ENCODE measurements around the gene KRT79. TPM values are rescaled to one million over a fixed set of nuclear protein-coding genes. Genes with fewer than 3 reads are reported as not detected.

The KRT79 gene
- total RNA-seq, 4 donors from 2014 or later, result not detected

DNA sequence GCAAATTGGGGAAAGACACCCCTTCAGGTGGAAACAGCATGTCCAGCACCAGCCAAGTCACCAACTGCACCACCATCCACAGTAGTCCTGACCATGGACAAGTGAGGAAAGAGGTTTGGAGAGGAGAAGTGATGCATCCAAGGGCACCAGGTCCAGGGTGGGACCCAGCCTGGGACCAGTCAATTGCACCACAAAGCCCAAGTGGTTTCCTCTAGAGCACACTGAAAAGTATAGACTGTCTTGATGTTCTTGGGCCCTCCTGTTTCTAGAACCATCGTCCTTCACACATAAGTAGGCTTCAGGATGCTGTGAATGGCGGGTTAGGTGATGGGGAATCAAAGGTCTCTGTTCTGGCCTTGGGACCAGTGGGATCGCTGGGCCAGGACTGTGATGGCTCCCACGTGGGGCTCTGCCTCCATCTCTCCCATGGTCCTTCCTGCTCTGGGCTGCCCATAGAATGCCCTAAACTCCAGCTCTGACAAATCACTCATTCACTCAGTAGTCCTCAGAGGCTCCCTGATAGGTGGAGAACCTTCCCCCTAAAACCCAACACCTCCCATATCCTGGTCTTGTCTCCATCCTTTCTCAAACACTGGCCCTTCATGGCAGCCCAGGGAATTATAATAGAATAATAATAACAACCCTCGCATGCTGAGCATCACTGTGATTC, 9.2 kb downstream of the KRT79 start:
- H3K4me3 ChIP-seq, result no peak overlapping the region
- H3K4me1 ChIP-seq, result peaks cover 0 to 4% (median 0%) of the 10 kb centered on the region in 3 donors
- ATAC-seq, result no peak
- no peaks in the 10 kb centered on the region for H3K9me3 ChIP-seq
- peaks cover under 1% of the 10 kb centered on the region for H3K27me3 ChIP-seq
- no peak for TF ChIP-seq POLR2AphosphoS5 (IDR thresholded peaks at IDR 0.05)
- TF ChIP-seq, protein P1, sequence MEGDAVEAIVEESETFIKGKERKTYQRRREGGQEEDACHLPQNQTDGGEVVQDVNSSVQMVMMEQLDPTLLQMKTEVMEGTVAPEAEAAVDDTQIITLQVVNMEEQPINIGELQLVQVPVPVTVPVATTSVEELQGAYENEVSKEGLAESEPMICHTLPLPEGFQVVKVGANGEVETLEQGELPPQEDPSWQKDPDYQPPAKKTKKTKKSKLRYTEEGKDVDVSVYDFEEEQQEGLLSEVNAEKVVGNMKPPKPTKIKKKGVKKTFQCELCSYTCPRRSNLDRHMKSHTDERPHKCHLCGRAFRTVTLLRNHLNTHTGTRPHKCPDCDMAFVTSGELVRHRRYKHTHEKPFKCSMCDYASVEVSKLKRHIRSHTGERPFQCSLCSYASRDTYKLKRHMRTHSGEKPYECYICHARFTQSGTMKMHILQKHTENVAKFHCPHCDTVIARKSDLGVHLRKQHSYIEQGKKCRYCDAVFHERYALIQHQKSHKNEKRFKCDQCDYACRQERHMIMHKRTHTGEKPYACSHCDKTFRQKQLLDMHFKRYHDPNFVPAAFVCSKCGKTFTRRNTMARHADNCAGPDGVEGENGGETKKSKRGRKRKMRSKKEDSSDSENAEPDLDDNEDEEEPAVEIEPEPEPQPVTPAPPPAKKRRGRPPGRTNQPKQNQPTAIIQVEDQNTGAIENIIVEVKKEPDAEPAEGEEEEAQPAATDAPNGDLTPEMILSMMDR (IDR thresholded peaks at IDR 0.05), result no peak
- TF ChIP-seq EP300 (IDR thresholded peaks at IDR 0.05), result no peak
- 96 to 100% methylated on average over 1 to 4 of the region's 5 CpGs for WGBS, 2 donors (ENCODE audit: low coverage in 1 of 2)
- H3K36me3 ChIP-seq, result no peaks in the 10 kb centered on the region
- no peak overlapping the region for H3K27ac ChIP-seq

- H3K36me3 ChIP-seq, result no peaks in the 10 kb centered on the region
- TF ChIP-seq POLR2A (IDR thresholded peaks at IDR 0.05) (no peak), EP300 (IDR thresholded peaks at IDR 0.05) (no peak), POLR2AphosphoS5 (IDR thresholded peaks at IDR 0.05) (no peak)
- TF ChIP-seq, protein P1 (IDR thresholded peaks at IDR 0.05), result no peak
- peaks cover 0 to 4% (median 0%) of the 10 kb centered on the region in 3 donors for H3K4me1 ChIP-seq
- no peaks in the 10 kb centered on the region for H3K9me3 ChIP-seq
- 90% methylated on average over 5 of the region's 15 CpGs; no CpG with 5 or more reads in 1 of the 2 donors for WGBS, 2 donors (ENCODE audit: low coverage in 1 of 2)
- H3K27me3 ChIP-seq, result peaks cover 4% of the 10 kb centered on the region
- H3K27ac ChIP-seq, result no peak overlapping the region
- no peak overlapping the region for H3K4me3 ChIP-seq
- ATAC-seq, result no peak
Observed at GRCh38 chr12:52823761-52824450, 10.2 kb downstream of the KRT79 start.

GRCh38 chr12:52822771-52823510, 11.2 kb downstream of the KRT79 start:
- 0% methylated on average over 1 of the region's 16 CpGs; no CpG with 5 or more reads in 1 of the 2 donors for WGBS, 2 donors (ENCODE audit: low coverage in 1 of 2)
- Histone ChIP-seq H3K4me3 (no peak overlapping the region), H3K4me1 (peaks cover 0 to 4% (median 0%) of the 10 kb centered on the region in 3 donors), H3K27me3 (peaks cover 11% of the 10 kb centered on the region), H3K36me3 (no peaks in the 10 kb centered on the region), H3K27ac (no peak overlapping the region), H3K9me3 (no peaks in the 10 kb centered on the region)
- ATAC-seq, result no peak
- TF ChIP-seq POLR2AphosphoS5 (IDR thresholded peaks at IDR 0.05), result no peak

- Histone ChIP-seq H3K27me3 (peaks cover 19% of the 10 kb centered on the region), H3K36me3 (no peaks in the 10 kb centered on the region), H3K9me3 (no peaks in the 10 kb centered on the region), H3K4me3 (no peak overlapping the region), H3K4me1 (peaks cover 0 to 4% (median 0%) of the 10 kb centered on the region in 3 donors), H3K27ac (no peak overlapping the region)
- no peak for ATAC-seq
- TF ChIP-seq, protein P1 (IDR thresholded peaks at IDR 0.05), result no peak
- TF ChIP-seq POLR2A (IDR thresholded peaks at IDR 0.05) (no peak), POLR2AphosphoS5 (IDR thresholded peaks at IDR 0.05) (no peak), EP300 (IDR thresholded peaks at IDR 0.05) (no peak)
- WGBS, 2 donors (ENCODE audit: low coverage in 1 of 2), result 43 to 65% methylated on average over 3 to 6 of the region's 10 CpGs
Observed at GRCh38 chr12:52821826-52822660, 12.1 kb downstream of the KRT79 start.

Data from gastroesophageal sphincter (tissue), 4 donors.